GM19238 (cell line): ENCODE measurements around the gene POLR2M.

Experiments
- DNase-seq: peaks from one replicate; pipeline ENCODE4 v3.0.0; 2011; ENCODE audit warnings: low spot score; ENCODE audit not compliant: insufficient read length

Gene POLR2M

DNA sequence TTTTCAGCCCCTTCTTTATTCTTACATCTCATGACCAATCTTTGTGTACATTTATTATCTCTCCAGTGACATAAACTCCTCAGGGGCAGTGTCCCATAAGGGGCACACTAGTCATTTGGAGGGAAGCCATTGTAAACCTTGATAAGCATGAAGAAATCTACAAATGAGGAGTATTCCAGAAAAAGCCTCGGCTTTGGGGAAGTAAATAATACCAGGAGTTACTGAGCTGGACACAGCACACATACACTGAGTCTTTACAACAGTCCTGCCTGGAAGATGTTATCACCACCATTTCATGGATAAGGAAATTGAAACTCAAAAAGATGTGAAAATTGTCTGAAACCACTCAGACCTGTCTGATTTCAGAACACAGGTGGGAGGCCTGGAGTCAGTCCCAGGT, 15.4 kb upstream of the POLR2M start:
- no peak for DNase-seq

DNA sequence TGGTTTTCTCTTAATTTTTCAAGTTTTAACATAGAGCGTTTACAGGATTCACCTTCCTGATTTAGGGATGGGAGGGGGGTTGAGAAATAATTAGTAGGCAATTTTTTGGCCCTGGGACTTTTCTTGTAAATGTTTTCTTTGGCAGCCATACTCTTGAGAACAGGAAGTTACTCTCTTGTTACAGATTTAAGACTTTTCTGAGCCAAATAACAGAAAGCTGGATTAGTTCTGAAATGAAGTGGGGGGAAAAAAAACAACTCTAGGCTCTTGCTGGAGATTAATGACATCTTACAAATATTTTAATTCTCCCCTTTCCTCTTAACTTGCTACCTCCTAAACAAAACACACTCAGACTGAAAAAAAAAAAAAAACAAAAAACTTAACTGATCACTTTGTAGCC, 13.8 kb upstream of the POLR2M start:
- no peak for DNase-seq

DNA sequence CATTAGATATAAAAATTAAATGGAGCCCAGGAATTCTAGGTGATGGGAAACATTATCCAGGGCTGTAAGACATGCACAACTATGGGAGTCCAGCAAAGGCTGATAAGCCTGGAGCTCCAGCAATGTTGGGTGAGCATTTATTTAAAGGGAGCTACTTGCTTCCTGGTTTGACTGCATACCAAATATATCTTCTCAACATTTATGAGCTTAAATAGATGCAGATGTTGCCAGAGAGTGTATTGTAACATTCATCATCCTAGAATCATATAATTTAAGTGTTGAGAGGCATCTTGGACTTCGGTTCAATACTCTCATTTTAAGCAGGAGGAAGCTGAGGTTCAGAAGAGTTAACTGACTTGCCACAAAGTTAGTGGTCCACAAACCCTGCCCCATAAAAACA, 12.2 kb upstream of the POLR2M start:
- DNase-seq = no peak

DNA sequence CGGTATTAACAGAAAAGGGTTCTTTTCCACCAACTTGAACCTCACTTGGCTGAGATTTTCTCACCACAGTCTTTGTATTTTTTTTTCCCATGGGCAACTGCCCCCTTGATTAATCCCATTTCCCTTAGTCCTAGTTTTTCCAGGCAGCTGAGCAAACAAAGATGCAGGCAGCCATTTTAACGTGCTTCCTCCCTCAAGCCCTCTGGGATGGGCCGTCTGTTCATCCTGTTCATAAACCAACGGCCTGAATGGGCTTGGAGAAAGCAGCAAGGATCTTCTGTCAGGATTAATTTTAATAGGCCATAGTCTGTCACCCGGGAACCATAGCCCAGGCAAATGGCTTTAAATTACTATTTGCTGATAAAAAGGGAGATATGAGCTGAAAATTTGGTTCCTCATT, 10.4 kb upstream of the POLR2M start:
- no peak for DNase-seq

DNA sequence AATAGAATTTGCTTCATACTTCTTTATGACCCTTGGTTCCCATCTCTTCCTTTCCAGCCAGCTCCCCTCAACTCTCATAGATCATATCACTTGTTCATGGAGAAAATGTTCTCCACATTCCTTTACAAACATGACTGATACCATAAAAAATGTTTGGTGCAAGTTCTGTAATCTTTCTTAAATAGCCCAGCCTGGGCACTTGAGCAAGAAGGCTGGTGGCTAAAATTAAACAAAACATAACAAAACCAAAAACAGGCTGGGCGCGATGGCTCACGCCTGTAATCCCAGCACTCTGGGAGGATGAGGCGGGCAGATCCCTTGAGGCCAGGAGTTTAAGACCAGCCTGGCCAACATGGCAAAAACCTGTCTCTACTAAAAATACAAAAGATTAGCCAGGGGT, 8.9 kb upstream of the POLR2M start:
- DNase-seq = no peak

DNA sequence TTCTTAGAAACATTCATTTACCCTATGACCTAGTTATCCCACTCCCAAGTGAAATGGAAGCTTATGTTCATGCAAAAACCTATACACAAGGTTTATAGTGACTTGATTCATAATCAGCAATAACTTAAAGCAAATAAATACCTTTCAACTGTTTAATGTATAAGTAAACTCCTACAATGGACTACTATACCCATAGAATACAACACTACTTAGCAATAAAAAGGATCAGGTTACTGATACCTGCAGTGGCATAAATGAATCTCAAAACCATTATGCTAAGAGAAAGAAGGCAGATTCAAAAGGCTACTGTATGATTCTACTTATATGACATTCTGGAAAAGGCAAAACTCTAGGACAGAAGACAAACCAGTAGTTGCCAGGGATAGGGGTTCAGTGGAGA, 8.3 kb upstream of the POLR2M start:
- no peak for DNase-seq

DNA sequence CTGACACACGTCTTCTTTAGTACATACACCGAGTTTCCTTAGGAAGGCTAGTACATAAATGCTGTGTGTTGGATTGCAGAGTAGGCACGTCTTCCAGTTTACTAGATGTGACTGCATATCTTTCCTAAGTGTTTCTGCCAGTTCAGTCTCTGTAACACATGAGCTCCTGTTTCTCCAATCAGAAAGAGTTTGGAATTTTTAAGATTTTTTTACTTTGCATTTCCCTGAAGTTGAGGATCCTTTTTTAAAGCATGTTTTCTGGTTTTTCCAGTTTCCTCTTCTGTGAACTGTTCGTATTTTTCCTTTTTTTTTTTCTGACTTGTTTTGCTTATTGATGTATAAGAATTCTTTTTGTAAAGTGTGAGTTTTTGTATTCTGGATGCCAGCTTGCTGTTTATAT, 7.5 kb upstream of the POLR2M start:
- no peak for DNase-seq

DNA sequence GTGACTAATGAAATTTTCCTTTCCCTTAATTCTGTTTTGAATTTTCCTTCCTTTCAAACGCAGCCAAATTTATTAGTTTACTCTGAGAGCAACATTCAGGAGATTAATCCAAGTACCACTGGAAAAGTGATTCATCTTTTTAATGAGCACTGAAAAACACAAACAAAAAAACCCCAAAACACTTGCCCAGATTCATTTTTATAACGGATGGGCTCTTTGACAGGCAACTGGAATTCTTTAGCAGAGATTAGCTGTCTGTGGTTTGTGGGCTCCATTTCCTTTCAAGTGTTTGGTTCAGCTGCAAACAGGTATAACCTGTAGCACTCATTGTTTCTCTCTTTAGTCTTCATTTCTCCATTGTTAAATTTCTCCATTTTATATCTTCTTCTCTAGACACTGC, 3.1 kb upstream of the POLR2M start:
- DNase-seq = no peak

DNA sequence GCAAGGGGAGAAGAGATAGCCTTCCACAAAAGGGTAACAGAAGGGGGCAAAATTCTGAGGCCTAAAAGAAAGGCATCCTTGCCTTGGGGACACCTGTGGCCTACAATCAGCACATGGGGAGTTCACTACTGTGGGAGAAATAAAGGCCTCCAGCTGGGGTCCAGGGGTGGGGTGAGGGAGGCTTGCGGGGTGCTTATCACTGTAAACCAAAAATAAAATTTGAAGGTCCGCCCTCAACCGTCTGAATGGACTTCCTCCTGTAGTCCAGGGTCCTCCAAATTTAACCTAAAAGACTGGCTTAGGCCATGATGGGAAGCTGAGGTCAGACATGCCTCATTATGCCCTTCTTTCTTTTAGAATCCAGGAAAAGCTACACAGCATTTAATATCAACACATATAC, 2.1 kb upstream of the POLR2M start:
- no peak for DNase-seq

DNA sequence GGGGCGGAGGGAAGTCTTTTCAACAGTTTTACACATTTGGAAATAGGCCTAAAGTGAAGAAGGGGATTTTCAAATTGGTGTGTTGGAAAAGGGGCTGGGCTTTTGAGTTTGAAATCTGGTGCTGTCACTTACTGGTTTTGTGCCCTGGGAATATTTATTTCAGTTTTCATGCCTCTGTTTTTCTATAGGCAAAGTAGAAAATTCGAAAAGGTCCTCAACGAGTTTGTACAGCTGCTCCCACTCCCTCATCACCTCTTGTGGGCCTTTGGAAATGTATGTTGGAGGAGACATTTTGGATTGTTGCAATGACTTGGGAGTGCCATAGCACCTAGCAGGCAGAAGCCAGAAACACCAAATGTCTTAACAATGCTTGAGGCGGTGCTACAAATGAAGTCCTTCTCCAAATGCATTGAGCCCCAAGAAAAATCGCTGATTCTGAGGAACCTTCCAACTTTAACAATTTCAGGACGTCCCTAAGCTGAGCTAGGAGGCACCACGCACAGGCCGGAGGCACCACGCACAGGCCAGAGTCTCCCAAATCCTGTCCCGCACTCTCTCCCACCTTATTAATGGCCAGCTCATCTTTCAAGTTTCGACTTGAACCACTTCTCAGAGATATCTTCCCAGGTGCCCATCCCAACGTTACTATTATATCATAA, 639 bp upstream of the POLR2M start:
- DNase-seq = no peak

DNA sequence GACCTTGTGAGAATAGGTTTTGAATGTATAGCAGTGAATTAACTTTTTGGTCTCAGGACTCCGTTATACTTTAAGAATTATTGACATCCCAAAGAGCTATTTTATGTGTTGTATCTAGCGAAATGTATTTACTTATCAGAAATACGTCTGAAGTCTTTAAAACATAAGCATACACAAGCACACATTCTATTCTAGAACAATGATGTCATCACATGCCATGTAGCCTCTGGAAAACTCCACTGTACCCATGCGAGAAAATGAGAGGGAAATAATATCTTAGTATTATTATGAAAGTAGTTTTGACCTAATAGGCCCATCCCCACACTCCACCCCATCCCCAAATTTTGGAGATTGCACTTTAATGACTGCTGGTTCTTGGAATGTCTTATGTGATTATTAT, 1.5 kb downstream of the POLR2M start:
- DNase-seq = no peak

DNA sequence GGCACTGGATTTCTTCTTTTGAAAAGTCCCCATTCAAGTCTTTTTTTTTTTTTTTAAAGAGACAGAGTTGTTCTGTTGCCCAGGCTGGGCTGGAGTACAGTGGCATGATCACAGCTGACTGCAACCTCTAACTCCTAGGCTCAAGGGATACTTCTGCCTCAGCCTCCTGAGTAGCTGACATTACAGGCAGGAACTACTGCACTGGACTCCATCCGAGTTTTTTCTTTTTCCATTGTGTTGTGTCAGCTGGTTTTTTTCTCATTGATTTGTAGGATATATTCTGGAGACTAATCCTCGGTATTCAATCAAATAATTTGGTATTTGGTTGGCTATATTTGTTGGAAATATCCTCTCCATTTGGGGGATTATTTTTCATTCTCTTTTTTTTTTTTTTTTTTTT, 11.8 kb downstream of the POLR2M start:
- no peak for DNase-seq

DNA sequence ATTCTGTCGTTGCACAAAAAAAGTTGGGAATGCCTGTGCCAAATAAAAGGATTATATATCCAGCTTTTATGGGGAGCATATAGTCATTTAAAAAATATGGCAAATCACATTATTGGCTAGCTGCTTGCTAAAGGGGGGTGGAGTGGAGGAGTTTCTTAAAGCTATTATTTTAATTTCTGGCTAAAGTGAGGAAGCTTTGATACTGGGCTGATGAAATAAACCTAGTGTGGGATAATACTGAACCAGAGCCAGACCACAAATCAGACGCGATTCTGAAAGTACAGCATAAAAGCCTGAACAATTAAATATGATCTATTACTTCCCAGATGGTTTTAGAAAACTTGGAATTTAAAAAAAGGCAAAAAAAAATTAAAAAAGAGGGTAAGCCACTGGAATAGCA, 14.4 kb downstream of the POLR2M start:
- no peak for DNase-seq

DNA sequence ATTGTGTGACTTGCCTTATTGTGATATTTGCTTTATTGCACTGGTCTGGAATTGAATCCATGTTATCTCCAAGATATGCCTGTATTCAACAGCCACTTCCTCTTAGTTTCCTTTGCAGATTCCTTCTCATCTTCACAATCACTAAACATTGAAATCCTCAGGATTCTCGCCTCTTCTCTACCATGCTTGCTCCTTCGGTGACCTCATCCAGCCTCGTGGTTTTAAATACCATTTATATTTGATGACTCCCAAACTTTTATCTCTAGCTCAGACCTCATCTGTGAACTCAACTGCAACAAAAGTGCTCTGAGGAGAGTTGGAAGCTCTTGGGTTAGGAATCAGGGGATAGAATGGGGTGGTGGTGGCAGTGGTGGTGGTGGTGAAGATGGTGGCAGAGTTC, 19.9 kb downstream of the POLR2M start:
- DNase-seq = no peak

DNA sequence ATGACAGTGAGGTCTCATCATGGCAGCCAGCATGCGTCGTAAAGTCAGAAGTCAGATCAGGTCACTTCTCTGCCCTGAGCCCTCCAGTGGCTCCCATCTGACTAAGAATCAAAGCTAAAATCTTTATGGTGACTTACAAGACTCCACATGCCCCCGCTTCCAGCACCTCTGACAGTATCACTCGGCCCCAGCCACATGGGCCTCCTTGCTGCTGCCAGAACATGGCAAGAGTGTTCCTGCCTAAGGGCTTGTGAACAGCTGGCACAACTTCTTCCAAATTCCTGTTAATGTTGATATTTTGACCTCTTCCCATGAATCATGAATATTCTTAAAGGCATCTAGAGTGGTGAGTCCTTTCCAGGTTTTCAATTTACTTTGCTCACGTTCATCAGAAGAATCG, 20.5 kb downstream of the POLR2M start:
- DNase-seq = no peak

DNA sequence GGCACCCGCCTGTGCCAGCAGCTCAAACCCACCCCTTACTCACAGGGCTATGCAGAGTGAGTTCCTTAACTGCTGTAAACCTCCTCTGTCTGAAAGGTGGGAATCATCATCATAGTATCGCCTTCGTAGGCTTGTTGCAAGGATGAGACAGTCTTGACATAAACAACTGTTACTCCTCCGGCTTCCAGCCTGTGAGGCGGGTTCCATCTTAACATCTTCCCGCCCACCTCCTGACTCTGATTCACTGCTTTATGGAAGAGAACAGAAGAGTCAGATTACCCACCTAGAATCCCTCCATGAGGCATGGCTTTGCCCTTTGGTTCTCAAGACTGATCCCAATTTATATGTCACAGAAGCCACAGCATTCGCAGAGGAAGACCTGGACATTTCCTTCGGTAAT, 21.9 kb downstream of the POLR2M start:
- no peak for DNase-seq

DNA sequence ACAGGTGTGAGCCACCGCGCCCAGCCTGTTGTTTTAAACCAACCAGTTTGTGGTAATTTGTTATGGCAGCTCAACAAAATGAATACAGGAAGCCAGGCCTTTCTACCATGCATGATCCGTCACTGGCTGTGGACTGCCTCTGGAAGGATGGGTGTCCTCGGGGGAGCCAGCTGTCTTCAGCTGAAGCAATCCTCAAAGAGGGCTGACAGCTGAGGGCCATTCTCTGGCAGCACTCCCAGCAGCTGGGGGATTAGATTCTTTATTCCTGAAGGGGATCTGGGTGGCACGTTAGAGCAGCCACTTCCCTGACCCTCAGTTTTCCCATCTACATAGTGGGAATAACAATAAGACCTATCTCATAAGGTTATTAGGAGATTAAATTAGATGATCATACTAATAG, 24.4 kb downstream of the POLR2M start:
- DNase-seq = no peak

DNA sequence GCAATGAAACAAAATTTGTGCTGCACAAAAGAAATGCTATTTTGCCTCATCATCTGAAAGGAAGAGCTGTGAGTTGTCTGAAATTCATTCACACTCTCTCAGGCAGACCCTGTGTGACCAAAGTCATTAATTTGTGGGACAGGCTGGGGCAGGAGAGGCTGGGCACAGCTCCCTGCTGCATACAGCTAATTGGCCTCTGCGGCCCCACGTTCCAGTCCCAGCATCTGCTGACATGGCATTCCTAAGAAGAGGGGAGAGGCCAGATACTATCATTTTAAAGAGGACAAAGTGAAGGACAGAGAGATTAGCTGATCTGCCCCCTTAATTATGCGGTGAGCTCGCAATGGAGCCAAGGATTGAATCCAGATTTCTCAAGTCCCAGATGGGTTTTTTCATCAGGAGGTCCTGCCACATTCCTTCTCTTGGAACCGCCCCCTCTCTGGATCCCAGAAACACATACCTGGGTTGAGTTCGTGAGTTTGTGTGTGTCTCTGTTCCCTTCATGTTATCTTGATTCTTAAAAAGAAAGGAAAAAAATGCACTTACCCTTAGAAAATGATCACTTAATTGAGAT, 25.1 kb downstream of the POLR2M start:
- no peak for DNase-seq

DNA sequence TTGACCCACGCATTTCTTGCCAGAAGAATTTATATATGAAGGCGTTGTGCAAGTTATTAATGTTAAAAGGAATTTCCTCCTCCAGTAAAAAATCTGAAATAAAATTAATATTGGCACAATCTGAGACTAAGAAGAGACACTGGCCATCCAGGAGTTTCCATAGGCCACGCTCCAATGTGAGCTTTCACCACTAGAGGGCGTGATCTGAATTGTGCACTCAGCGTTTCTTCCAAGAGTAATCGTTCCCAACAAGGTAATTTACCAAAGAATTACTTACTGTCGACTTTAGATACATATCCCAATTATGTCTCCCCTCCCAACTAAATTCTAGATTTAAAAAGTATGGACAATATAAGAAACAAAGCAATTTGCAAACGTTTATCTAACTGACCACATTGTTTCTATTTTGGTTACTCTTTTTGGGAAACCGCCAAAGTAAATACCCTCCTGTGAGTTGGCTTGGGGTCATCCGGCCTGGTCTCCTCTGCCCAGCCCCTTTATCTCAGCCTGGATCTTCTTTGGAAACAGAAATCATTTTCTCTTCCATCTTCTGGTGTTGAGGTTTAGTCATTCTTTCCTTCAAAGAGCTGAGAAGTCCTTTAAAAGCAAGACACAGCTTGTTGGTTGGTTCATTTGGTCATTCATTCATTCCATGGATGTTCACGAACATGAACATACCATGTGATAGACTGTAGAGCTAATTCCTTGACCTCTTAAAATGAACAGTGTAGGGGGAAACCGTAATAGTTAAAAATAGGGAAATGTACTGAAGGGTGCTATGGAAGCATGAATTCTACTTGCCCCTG, 26.2 kb downstream of the POLR2M start:
- DNase-seq = no peak

DNA sequence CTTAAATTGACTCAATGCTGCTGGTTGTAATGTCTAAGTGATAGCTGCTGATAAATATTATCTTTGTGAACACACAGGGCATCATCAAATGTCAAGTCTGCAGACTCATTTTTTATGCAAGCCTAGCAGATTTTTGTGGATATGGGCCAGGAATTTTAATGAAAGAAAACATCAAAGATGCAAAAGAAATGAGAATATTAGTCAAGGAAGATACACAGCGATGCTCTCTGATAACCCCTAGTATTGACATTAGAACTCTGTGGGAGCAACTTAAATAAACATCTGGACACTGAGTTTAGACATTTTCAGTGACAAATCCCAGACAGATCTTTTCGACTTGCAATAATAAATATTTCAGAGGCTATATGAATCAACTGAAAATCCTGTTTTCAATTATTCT, 28.3 kb downstream of the POLR2M start:
- DNase-seq = no peak

DNA sequence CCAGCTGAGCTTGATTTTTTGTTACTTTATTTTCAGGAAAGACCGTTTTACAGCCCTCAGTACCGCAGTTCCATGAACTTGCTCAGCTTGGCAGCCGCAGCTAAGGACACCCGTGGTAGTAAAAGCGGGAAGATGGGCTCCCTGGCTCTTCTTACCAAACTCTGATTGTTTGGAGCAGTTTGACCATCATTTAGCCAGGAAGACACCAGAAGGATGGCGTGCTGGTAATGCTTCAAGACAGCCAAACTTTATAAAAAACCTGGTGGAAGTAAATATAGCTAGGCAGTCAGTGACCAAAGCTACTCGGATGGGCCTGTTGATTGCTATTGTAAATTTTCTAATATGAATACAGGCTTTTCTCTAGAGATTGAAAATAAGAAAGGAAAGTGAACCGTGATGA, 28.9 kb downstream of the POLR2M start:
- no peak for DNase-seq

DNA sequence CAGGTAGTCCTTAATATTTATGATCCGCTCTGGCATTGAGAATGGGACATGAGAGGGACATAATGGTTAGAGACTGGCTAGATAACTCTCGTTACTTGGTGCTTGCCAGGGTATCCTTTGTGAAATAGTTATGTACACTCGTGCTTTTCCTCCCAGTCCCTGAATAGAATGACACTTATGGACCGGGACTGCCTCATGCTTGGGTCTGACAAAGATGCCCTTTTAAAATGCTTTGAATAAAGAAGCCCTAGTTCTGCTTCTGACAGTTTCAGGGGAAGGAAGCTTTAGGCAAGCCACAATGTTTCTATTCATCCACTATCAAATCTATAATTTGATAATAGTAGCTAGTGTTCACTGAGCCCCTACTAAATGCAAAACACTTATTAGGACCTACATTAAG, 29.4 kb downstream of the POLR2M start:
- DNase-seq = no peak

DNA sequence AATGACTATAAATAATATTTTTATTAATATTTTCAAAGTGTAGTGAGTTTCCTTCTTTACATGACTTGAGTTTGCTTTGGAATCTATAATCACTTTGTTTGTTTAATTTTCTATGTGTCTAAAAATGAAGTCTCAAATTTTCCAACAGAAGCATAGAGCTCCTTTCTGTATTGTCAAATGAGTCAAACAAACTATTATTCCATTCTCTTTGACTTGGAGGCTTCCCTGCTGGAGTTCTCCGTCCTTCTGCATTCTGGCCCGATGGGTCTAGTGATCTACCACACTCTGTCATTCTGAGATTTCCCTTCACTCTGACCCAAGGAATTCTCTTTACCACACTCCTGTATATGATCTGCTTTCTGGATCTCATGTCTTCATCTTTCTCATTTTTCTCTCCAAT, 30.1 kb downstream of the POLR2M start:
- DNase-seq = no peak
